SU-DHL-6 (cell line): ENCODE results near the gene TBC1D1.

Experiments
- CTCF ChIP-seq: fragments of 200-600 bp; sonication (generic); IDR thresholded peaks from one replicate; pipeline ENCODE4 v1.5.1; 2017; ENCODE audit warnings: antibody characterized with exemption, mild to moderate bottlenecking, low read length, moderate library complexity; ENCODE audit not compliant: insufficient read depth, poor library complexity, severe bottlenecking
- EZH2phosphoT487 ChIP-seq: fragments of 200-600 bp; sonication (generic), shearing (Covaris generic); conservative IDR thresholded peaks from 2 replicates; pipeline ENCODE4 v1.6.1; 2018; ENCODE audit warnings: mild to moderate bottlenecking, antibody characterized with exemption, low read length, moderate library complexity, mixed read lengths

GRCh38 chr4:37885496-37885895 is 5.4 kb upstream of the TBC1D1 start:
- TF ChIP-seq CTCF (no peak), EZH2phosphoT487 (no peak)
